Stimulated activated effector memory CD8-positive, alpha-beta T cell treated with anti-CD3 and anti-CD28 coated beads, Interleukin-12 subunit alpha, Interleukin-12 subunit beta, amount 100 ng/mL, for 72 hours (primary cell): ENCODE data around the gene TEX29.

Source experiments
- ATAC-seq: fragments of 150-1000 bp; cut with Tn5 transposase; 2 replicates; pipeline ENCODE4 v1.10.0; 2021
- DNase-seq, 2 donors: peaks; one replicate each; pipeline ENCODE4 v3.0.0; 2021 to 2022; ENCODE audit warnings: low spot score in 2 of 2
- H3K27ac Mint-ChIP-seq: one replicate; pipeline ENCODE4 v1.8.0; 2022; ENCODE audit warnings: mild to moderate bottlenecking, mixed read lengths
- H3K36me3 Mint-ChIP-seq: one replicate; pipeline ENCODE4 v1.8.0; 2022; ENCODE audit warnings: mild to moderate bottlenecking, mixed read lengths
- H3K4me1 Mint-ChIP-seq: one replicate; pipeline ENCODE4 v1.8.0; 2022; ENCODE audit warnings: mixed read lengths
- H3K4me3 Mint-ChIP-seq: one replicate; pipeline ENCODE4 v1.8.0; 2022; ENCODE audit warnings: mild to moderate bottlenecking, mixed read lengths
- H3K9me3 Mint-ChIP-seq: one replicate; pipeline ENCODE4 v1.8.0; 2022; ENCODE audit warnings: mixed read lengths

TEX29 gene

GRCh38 chr13:111361046-111361872 lies 40.8 kb downstream of the TEX29 start:
- ATAC-seq, result no peak
- peak in 1 of 2 donors; percentile 32 for DNase-seq
- Mint-ChIP-seq H3K36me3 (no peaks in the 10 kb centered on the region), H3K27ac (no peak overlapping the region), H3K4me3 (no peak overlapping the region), H3K4me1 (no peaks in the 10 kb centered on the region), H3K9me3 (no peaks in the 10 kb centered on the region)

DNA sequence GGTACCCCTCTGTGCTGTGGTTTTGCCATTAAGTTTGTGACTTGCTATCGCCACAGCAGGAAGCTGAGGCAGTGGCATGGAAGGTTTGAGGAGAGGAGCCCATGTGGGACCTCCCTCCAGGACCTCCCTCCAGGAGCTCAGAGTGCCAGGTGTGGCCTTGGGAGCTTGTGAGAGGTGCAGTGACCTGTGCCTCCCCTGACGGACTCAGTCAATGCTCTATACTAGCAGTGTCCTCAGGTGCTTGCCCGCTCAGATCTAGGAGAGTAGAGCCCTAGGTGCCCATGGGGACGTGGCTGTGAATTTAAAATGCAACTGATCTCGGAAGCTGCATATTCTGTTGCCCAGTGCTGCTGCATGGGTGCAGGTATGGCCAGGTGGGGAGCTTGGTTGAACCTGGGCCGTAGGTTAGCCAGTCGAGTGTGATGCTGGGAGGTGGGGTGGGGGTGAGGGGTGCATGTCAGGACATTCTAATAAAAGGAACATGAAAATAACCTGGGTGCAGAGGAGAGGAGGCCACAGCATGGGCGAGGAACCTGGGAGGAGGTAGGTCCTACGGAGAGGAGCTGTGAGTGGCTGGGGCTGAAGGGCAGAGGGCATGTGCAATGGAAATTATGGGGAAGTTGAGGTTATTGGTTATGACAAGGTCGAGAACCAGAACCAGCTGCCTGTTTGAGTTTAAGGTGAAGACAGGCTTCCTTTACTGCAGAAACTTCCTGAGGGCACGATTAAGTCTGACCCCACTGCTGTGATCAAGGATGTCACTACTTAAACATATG lies 41.6 kb downstream of the TEX29 start:
- no peaks in the 10 kb centered on the region for H3K36me3 Mint-ChIP-seq
- no peak overlapping the region for H3K27ac Mint-ChIP-seq
- no peak overlapping the region for H3K4me3 Mint-ChIP-seq
- DNase-seq (peak in 1 of 2 donors; percentile 41), ATAC-seq (peak; percentile 14)
- H3K4me1 Mint-ChIP-seq, result no peaks in the 10 kb centered on the region
- no peaks in the 10 kb centered on the region for H3K9me3 Mint-ChIP-seq

- Mint-ChIP-seq H3K36me3 (no peaks in the 10 kb centered on the region), H3K4me1 (no peaks in the 10 kb centered on the region), H3K27ac (no peak overlapping the region), H3K9me3 (no peaks in the 10 kb centered on the region), H3K4me3 (no peak overlapping the region)
- DNase-seq (peak in 1 of 2 donors; percentile 20), ATAC-seq (no peak)
Measured at GRCh38 chr13:111363121-111363520, 42.7 kb downstream of the TEX29 start.

- Mint-ChIP-seq H3K36me3 (no peaks in the 10 kb centered on the region), H3K4me1 (no peaks in the 10 kb centered on the region), H3K4me3 (no peak overlapping the region), H3K9me3 (no peaks in the 10 kb centered on the region), H3K27ac (no peak overlapping the region)
- DNase-seq (no peak), ATAC-seq (no peak)
Measured at GRCh38 chr13:111363591-111363990, 43.1 kb downstream of the TEX29 start.

DNA sequence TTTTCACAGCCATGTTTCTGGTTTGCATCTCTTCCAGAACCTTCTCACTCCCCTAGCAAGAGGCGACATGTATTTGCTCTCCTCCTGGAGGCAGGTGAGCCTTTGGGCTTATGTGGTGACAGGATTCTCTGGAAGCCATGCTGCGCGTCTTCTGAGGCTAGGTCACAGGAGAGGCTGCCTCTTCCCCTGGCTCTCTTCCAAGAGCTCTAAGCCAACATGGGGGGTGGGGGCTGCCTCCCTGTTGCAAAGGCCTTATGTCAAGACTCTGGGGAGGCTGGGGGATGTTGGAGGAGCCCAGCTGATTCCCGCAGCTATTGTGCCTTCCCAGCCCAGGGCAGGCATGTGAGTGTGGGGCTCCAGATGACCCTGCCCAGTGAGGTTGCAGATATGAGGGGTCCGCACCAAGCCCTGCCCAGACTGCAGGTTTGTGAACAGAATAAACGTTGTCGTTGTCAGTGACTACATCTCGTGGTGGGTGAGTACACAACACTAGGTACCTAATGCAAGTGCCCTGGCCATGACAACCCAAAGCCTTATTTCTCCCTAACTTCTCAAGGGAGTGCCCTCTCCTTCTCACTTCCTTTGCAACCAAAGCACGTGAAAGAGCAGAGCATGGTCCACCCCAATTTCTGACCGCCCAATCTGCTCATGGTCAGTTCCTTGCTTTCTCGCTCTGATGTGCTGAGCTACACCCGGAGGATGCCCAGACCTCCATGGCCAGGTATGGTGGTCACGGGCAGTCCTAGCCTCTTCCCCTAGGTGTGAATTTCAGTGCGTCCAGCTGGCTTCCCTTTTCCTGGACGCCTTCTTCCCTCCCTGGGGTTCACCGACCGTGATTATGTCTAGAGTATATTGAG lies 44.9 kb downstream of the TEX29 start:
- no peaks in the 10 kb centered on the region for H3K4me1 Mint-ChIP-seq
- ATAC-seq, result no peak
- no peaks in the 10 kb centered on the region for H3K9me3 Mint-ChIP-seq

DNA sequence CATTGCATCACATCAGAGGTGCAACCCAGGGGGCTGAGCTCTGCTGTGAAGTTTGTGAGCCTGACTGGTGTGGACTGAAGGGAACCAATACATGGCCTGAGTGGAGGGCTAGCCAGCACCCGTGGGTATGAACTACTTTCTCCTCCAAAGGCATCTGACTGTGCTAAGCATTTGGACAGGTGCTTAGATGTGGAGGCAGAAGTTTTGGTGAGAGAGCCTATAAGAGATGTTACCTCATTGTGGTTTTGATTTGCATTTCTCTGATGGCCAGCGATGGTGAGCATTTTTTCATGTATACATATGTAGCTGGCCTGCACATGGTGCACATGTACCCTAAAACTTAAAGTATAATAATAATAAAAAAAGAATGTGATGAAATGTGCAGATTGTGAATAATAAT lies 46.9 kb downstream of the TEX29 start:
- ATAC-seq, result no peak
- no peak overlapping the region for H3K4me3 Mint-ChIP-seq
- no peak overlapping the region for H3K27ac Mint-ChIP-seq
- no peaks in the 10 kb centered on the region for H3K9me3 Mint-ChIP-seq
- peak in 1 of 2 donors; percentile 25 for DNase-seq
- no peaks in the 10 kb centered on the region for H3K4me1 Mint-ChIP-seq
- no peaks in the 10 kb centered on the region for H3K36me3 Mint-ChIP-seq

More for the DNA sequence above, 44.9 kb downstream of the TEX29 start:
- Mint-ChIP-seq H3K36me3 (no peaks in the 10 kb centered on the region), H3K4me3 (no peak overlapping the region), H3K27ac (no peak overlapping the region)
- DNase-seq, result peak in 1 of 2 donors; percentile 33

DNA sequence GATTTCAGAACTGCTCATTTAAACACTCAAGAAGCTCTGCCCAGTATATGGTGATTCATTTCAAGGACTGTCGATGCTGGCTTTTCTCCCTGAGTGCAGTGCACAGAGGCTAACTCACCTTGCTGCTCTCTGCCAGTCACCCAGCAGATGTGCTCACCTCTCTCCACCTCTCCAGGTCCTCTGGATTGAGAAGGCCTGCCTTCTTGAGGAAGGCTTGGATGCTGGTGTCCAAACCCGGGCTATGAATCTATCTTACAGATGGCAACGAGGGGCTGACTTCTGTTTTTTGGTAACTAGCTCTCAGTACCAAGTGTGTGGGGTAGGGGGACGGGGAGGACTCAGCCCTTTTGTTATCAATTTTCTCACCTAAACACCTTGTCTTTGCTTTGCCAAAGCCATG lies 47.6 kb downstream of the TEX29 start:
- no peaks in the 10 kb centered on the region for H3K4me1 Mint-ChIP-seq
- H3K36me3 Mint-ChIP-seq, result no peaks in the 10 kb centered on the region
- DNase-seq (peak in 1 of 2 donors; percentile 28), ATAC-seq (no peak)
- no peak overlapping the region for H3K27ac Mint-ChIP-seq
- H3K9me3 Mint-ChIP-seq, result no peaks in the 10 kb centered on the region
- H3K4me3 Mint-ChIP-seq, result no peak overlapping the region

- Mint-ChIP-seq H3K4me3 (no peak overlapping the region), H3K9me3 (no peaks in the 10 kb centered on the region), H3K27ac (no peak overlapping the region), H3K4me1 (no peaks in the 10 kb centered on the region), H3K36me3 (no peaks in the 10 kb centered on the region)
- peak in 1 of 2 donors; percentile 22 for DNase-seq
- ATAC-seq, result no peak
Measured at GRCh38 chr13:111370147-111370546, 49.7 kb downstream of the TEX29 start.

DNA sequence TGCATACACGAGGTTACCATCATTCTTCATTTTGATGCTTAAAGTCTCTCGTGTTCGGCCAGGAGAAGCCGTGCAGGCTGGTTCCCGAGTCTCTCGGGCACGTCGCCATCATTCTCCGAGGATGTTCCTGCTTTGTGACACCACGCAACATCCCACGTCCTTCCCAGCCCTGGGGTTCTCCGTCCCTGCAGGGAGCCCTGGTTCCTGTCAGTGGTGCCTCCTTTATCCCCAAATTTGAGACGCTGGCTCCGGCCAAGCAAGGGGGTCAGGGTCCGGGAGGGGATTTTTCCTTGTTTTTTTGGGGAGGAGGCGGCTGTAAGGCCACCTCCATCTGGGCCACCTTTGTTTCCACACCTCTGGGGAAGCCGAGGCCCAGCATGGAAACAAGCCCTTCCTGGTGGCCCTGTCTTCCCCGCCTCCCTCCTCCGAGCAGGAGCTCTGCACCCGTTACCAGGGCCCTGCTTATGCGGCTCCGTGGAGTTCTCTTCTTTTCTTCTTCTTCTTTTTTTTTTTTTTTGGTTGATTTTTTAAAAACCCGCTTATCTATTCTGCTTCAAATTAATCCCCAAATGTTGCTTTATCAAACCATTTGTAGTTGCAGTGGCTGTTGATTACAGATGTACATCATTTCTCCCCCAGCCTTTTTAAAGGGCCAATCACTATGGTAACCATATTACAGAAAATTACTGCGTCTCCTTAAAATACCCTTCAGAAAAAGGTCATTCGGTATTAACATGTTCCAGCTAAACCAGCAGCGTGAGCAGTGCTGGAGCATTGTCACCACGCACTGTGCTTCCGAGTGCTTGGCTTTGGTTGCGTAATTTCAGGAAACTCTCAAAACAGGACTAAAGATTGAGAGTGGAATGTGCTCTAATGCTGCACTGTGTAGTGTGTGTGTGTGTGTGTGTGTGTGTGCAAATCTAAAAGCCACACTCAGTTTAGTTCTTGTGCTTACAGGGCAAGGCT lies 50.4 kb downstream of the TEX29 start:
- peak in 1 of 2 donors; percentile 20 for DNase-seq
- no peak for ATAC-seq

DNA sequence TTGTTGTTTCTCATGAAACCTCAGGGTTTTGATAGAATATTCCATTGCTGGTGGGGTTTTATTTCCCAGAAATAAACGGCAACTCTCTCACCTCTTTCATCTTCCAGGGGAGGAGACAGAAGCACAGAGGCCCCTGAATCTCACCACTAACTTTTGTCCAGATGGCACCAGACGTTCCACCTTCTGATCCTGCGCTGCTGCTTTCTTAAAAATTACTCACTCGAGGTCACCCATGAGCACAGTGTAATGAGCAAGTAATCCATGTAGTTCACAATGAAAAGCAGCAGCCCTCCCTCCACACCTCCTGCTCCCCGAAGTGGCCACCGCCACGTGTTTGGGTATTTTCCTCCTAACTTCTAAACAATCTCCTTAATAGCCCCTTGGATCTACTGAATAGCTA lies 51.3 kb downstream of the TEX29 start:
- H3K4me1 Mint-ChIP-seq, result no peaks in the 10 kb centered on the region
- no peak overlapping the region for H3K4me3 Mint-ChIP-seq
- DNase-seq, result peak in 1 of 2 donors; percentile 18
- H3K27ac Mint-ChIP-seq, result no peak overlapping the region
- no peak for ATAC-seq
- no peaks in the 10 kb centered on the region for H3K36me3 Mint-ChIP-seq
- H3K9me3 Mint-ChIP-seq, result no peaks in the 10 kb centered on the region

More for the DNA sequence above, 50.4 kb downstream of the TEX29 start:
- no peaks in the 10 kb centered on the region for H3K9me3 Mint-ChIP-seq
- H3K4me1 Mint-ChIP-seq, result no peaks in the 10 kb centered on the region
- no peaks in the 10 kb centered on the region for H3K36me3 Mint-ChIP-seq
- no peak overlapping the region for H3K27ac Mint-ChIP-seq
- H3K4me3 Mint-ChIP-seq, result no peak overlapping the region

GRCh38 chr13:111372651-111373425 lies 52.4 kb downstream of the TEX29 start:
- ATAC-seq, result no peak
- no peaks in the 10 kb centered on the region for H3K9me3 Mint-ChIP-seq
- H3K27ac Mint-ChIP-seq, result no peak overlapping the region
- DNase-seq, result peak in 1 of 2 donors; percentile 26
- no peaks in the 10 kb centered on the region for H3K36me3 Mint-ChIP-seq
- no peaks in the 10 kb centered on the region for H3K4me1 Mint-ChIP-seq
- H3K4me3 Mint-ChIP-seq, result no peak overlapping the region

- ATAC-seq, result no peak
- no peaks in the 10 kb centered on the region for H3K36me3 Mint-ChIP-seq
- H3K4me3 Mint-ChIP-seq, result no peak overlapping the region
- DNase-seq, result peak in 1 of 2 donors; percentile 35
- H3K4me1 Mint-ChIP-seq, result no peaks in the 10 kb centered on the region
- no peak overlapping the region for H3K27ac Mint-ChIP-seq
- no peaks in the 10 kb centered on the region for H3K9me3 Mint-ChIP-seq
Measured at GRCh38 chr13:111373486-111373885, 53.0 kb downstream of the TEX29 start.

DNA sequence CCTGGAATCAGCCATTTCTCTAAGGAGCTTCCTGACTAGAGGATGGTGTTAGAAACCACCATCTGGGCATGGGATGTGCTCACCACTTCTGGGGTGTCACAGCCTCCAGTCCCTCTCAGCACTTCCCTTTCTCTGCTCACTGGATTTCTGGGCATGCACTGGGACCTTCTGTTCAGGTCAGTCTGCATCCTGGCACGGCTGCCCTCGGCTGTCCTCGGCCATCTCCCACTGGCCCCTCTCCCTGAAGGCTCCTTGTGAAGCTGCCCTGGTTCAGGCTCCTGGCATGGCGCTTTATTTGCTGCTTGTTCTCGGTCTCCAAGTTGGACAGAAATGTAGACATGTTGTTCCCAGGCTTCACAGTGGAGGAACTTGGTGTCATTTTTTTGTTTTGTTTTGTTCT lies 60.0 kb downstream of the TEX29 start:
- no peak overlapping the region for H3K27ac Mint-ChIP-seq
- no peak overlapping the region for H3K4me3 Mint-ChIP-seq
- no peak for DNase-seq
- no peaks in the 10 kb centered on the region for H3K9me3 Mint-ChIP-seq
- H3K36me3 Mint-ChIP-seq, result no peaks in the 10 kb centered on the region
- H3K4me1 Mint-ChIP-seq, result peaks cover 9% of the 10 kb centered on the region
- no peak for ATAC-seq

DNA sequence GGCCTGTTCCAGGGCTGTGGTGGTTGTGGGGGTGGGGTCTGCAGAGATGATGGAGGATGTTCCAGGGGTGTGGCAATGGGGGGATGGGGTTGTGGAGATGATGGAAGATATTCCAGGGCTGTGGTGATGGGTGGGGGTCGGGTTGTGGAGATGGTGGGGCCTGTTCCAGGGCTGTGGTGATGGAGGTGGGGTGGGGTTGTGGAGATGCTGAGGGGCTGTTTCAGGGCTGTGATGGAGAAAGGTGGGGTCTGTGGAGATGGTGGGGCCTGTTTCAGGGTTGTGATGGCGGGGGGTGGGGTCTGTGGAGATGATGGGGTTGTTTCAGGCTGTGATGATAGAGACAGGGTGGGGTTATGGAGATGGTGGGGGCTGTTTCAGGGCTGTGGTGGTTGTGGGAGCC lies 62.0 kb downstream of the TEX29 start:
- Mint-ChIP-seq H3K4me3 (no peak overlapping the region), H3K27ac (no peak overlapping the region), H3K4me1 (peaks cover 9% of the 10 kb centered on the region)

More for the DNA sequence above, 62.0 kb downstream of the TEX29 start:
- Mint-ChIP-seq H3K9me3 (no peaks in the 10 kb centered on the region), H3K36me3 (no peaks in the 10 kb centered on the region)
- ATAC-seq (no peak), DNase-seq (no peak)
